Epithelial cell of prostate (primary cell): ENCODE measurements around the gene RNU7-1.

Experiments used
- DNase-seq: peaks from one replicate; pipeline ENCODE4 v3.0.0-alpha.2; 2011; ENCODE audit warnings: low read depth, low spot score
- H3K27ac ChIP-seq: fragments of 450-650 bp; 2 replicates; pipeline ENCODE4 v1.5.1; 2017; ENCODE audit warnings: mild to moderate bottlenecking

Gene RNU7-1

GRCh38 chr12:6981152-6982052, 37.8 kb downstream of the RNU7-1 start:
- H3K27ac ChIP-seq, result no peak overlapping the region
- DNase-seq, result no peak

GRCh38 chr12:6982532-6982931, 38.9 kb downstream of the RNU7-1 start:
- no peak overlapping the region for H3K27ac ChIP-seq
- no peak for DNase-seq

- H3K27ac ChIP-seq, result peak overlapping the region; percentile 65
- peak; percentile 24 for DNase-seq
These were observed 44.4 kb downstream of the RNU7-1 start for GRCh38 chr12:6987956-6988553.
